HT-29 (cell line): Measurements from ENCODE around the gene DAZ3. TPM values are rescaled to one million over a fixed set of nuclear protein-coding genes. Genes with fewer than 3 reads are reported as not detected.
"Not testable (repeated sequence)": the region's sequence is repeated elsewhere in the genome, so short reads cannot be mapped to it uniquely, and the experiment has no call there.

ENCODE experiments used
- DNase-seq: peaks from one replicate; pipeline ENCODE4 v3.0.0-alpha.2; 2015; ENCODE audit warnings: low spot score
- total RNA-seq: library from RNA; depleted of rRNA; stranded (reverse); fragments of >200 nt; shearing (Covaris generic); gene quantifications from 2 replicates; pipeline ENCODE4 v1.2.3, GENCODE V29; 2014; rRNA removed

The DAZ3 gene, protein sequence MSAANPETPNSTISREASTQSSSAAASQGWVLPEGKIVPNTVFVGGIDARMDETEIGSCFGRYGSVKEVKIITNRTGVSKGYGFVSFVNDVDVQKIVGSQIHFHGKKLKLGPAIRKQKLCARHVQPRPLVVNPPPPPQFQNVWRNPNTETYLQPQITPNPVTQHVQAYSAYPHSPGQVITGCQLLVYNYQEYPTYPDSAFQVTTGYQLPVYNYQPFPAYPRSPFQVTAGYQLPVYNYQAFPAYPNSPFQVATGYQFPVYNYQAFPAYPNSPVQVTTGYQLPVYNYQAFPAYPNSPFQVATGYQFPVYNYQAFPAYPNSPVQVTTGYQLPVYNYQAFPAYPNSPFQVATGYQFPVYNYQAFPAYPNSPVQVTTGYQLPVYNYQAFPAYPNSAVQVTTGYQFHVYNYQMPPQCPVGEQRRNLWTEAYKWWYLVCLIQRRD
- not detected in 2 replicates for total RNA-seq

GRCh38 chrY:24813293-24813692 is at the start of gene DAZ3:
Gene DAZ3 (minus strand): TSS chrY:24813393. CDS start chrY:24813185, 208 bp downstream.
- DNase-seq: not testable (repeated sequence)

- not testable (repeated sequence) for DNase-seq
Measured at GRCh38 chrY:24833619-24834018, 20.4 kb upstream of the DAZ3 start, which contains the start of gene DAZ4. Gene DAZ4 (plus strand): TSS chrY:24833919. CDS start chrY:24834127, 208 bp downstream.

DNA sequence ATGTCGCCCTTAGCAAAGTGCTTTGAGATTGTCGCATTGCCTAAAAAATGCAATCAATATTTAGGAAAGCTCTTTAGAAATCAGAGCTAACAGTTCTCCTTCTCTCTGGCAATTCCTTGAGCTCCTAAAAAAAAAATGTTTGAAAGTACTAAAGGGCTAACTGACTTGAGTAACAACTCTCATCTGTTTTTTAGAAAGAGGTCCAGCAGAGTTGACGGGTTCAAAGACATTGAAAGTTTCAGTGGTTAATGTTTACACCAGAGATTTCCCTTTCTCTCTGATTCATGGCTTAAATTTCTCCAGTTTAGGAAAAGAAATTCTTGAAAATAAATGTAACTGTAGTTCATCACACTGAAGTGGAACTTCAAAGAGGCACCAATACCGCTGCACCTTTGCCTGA is 11.9 kb upstream of the DAZ3 start:
- not testable (repeated sequence) for DNase-seq

DNA sequence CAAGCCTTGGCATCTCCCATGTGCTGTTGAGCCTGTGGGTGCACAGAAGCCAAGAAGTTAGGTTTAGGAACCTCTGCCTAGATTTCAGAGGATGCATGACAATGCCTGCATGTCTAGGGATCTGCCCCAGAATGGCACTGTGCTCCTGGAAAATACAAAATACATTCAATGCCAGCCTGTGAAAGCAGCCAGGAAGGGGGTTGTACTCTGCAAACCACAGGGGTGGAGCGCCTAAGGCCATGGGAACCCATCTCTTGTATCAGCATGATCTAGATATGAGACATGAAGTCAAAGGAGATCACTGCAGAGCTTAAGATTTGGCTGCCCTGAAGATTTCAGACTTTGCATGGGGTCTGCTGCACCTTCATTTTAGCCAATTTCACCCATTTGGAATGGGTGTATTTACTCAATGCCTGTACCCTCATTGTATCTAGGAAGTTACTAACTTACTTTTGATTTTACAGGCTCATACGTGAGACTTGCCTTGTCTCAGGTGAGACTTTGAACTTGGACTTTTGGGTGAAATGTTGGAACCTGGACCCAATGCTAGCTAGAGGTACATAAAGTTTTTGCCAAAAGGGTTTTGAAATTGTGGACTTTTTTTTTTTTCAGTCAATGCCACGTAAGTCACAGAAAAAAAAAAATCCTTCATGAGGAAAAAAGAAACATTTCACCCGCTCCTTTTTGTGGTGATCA is 11.1 kb upstream of the DAZ3 start:
- not testable (repeated sequence) for DNase-seq

- DNase-seq: not testable (repeated sequence)
Measured at GRCh38 chrY:24821836-24822235, 8.6 kb upstream of the DAZ3 start.

Other genes starting within 250 kb of the DAZ3 start
- not detected in 2 replicates for gene BPY2B, start 195.4 kb downstream of the DAZ3 start, total RNA-seq
- gene DAZ4, start 20.5 kb upstream of the DAZ3 start, total RNA-seq: not detected in 2 replicates
- not detected in 2 replicates for gene BPY2C, start 238.7 kb upstream of the DAZ3 start, total RNA-seq